VCaP (cell line): ENCODE results near the gene DHCR24.

Source experiments
- H3K27ac ChIP-seq: fragments of 450-650 bp; 2 replicates; pipeline ENCODE4 v1.5.1; 2017
- TF ChIP-seq, protein P1 (sequence below): fragments of 450-650 bp; conservative IDR thresholded peaks from 2 replicates; pipeline ENCODE4 v1.5.1; 2017; ENCODE audit warnings: mild to moderate bottlenecking, moderate library complexity

Gene DHCR24

DNA sequence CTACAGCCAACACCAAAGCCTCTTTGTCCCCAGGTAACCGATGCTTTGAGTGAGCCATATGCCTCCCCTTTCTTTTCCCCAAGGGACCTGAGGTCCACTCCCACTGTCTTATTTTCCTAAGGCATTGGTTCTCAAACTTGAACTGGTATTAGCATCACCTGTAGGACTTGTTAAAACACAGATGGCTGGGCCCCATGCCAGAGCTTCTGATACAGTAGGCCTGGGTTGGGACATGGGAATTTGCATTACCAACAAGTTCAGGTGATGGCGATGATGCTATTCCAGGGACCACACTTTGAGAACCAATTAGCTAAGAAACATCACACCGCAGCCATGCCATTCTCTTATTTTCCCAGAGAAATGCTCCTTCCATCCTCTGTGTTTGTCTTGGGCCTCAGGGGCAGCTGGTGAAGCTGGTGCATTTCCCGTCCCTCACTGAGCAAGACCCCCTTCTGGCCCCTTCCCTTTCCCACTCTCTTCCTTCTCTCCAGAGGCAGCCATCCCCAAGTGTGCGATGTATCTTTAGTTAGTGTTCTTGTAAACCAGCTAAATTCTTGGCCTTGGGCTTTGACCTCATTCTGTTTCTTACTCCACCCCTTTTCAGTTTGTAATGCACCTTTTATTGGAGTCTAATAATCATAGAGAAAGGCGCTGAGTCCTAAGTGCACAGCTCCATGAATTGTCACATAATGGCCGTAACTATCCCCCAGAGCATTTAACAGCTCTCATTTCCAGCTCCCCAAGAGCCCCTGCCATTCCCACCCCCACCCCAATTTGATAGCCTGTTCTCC is 71.7 kb downstream of the DHCR24 start:
- TF ChIP-seq, protein P1, sequence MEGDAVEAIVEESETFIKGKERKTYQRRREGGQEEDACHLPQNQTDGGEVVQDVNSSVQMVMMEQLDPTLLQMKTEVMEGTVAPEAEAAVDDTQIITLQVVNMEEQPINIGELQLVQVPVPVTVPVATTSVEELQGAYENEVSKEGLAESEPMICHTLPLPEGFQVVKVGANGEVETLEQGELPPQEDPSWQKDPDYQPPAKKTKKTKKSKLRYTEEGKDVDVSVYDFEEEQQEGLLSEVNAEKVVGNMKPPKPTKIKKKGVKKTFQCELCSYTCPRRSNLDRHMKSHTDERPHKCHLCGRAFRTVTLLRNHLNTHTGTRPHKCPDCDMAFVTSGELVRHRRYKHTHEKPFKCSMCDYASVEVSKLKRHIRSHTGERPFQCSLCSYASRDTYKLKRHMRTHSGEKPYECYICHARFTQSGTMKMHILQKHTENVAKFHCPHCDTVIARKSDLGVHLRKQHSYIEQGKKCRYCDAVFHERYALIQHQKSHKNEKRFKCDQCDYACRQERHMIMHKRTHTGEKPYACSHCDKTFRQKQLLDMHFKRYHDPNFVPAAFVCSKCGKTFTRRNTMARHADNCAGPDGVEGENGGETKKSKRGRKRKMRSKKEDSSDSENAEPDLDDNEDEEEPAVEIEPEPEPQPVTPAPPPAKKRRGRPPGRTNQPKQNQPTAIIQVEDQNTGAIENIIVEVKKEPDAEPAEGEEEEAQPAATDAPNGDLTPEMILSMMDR, result no peak
- no peak overlapping the region for H3K27ac ChIP-seq

DNA sequence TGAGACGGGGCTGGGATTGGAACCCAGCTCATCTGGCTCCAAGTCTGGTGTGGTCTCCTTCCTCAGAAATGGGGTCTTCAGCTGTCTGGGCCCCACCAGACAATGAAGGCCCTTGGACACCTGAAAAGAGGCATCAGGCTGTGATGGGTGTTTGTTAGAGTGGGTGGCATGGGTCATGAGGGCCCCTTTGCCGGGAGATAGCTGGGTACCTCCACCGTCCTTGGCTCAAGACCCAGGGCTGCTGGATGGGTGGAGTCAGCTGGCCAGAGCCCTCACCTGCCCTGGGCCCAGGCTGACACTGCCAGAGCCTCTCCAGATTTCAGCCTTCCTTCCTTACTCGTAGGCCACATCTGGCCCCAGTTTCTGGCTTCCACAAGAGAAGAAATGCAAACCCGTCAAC is 72.4 kb downstream of the DHCR24 start:
- no peak overlapping the region for H3K27ac ChIP-seq
- TF ChIP-seq, protein P1, result no peak

- H3K27ac ChIP-seq, result no peak overlapping the region
- TF ChIP-seq, protein P1, result no peak
Measured at GRCh38 chr1:54814126-54814498, 72.9 kb downstream of the DHCR24 start.

DNA sequence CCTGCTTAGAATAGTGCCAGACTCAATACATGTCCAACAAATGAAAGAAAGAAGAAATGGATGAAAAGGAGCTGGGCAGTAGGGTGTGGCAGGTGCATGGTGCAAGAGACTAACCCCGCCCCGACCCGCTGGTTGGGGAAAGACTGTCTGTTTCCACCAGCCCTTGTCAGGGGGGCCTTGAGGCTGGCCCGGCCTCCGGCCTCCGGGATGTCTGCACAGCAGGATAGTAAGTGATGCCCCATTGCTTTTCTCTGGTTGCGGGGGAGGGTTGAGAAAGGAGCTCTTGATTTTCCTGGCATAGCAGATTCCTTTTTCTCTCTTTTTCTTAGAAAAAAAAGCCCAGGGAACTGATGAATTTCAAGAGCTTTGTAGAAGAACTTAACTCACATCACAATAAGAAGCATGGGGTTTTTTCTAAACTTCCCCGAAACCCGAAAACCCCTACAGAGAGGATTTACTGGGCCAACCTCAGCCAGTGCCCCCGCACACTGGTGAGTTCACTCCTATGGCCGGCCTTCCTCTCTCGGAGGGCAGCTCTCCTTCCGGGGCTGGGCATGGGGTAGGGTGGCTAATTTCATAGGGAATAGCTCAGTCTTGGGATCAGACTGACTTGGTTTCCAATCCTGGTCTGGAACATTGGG is 73.4 kb downstream of the DHCR24 start:
- no peak overlapping the region for H3K27ac ChIP-seq
- TF ChIP-seq, protein P1, result no peak

DNA sequence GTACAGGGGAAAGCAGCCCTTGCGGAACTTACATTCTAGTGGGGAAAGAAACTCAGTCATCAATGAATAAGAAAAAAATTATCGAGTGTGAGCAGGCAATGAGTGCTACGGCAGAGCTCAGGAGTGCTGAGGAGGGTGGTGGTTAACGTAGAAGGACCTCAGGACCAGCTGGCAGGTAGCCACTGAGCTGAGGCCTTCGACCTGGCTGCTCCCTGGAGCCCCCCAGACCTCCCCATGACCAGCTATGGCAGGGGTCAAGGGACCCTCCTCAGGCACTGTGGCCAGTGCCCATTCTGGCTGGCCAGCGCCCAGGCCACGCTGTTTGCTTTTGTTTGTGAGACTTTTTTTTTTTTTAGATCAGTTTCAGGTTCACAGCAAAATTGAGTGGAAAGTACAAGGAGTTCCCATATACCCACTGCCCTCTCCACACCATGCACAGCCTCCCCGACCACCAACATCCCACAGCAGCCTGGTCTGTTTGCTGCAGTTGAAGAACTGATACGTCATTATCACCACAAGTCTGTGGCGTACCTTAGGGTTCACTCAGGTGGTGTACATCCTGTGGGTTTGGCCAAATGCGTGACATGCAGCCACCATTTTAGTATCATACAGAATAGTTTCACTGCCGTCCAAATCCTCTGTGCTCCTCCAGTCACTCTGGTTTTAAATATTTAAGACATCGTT is 74.1 kb downstream of the DHCR24 start:
- TF ChIP-seq, protein P1, result no peak
- no peak overlapping the region for H3K27ac ChIP-seq

DNA sequence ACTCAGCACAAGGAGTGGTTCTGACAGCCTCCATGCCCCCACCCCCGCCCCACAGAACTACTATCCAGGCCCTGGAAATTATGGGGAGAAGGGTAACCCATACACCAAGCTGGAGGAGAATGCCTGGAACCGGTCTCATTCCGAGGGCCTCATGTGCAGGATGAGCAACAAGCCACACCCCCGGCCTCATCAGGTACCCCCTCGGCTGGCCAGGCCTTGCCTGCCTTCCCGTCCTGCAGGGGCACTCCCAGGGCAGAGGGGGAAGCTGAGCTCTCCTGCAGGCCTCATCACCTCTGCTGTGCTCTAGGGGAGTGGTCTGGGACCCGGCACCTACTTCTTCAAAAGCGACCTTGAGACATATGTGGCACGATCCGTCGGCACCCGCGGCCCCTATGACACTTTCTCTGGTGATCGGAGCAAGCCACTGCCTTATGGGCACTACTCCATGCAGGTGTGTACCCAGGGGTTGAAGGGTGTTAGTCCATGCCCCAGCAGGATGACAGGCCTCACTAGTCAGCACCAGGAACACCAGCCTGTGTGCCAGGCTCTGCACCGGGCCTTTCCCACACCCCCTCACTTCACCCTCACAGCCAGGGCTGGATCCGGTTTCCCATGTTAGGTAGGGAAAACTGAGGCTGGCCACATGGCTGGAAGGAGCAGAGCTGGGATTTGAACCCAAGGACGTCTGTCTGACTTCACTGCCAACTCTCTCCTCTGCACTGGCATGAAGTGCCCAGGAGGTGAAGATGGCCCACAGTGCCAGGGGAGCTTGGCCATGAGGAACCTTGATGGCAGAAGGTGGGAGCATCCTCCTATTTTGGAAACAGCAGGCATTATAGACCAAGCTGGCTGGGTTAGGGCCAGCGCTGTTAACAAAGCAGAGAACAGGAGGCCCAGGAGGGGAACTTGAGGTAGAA is 75.0 kb downstream of the DHCR24 start:
- TF ChIP-seq, protein P1, result no peak

More for the DNA sequence above, 75.0 kb downstream of the DHCR24 start:
- H3K27ac ChIP-seq, result no peak overlapping the region
